ENCODE measurements around the gene GATA3. TPM values are rescaled to one million over a fixed set of nuclear protein-coding genes. Genes with fewer than 3 reads are reported as not detected.

The GATA3 gene
- total and polyA plus RNA-seq, 12 donors: 1.1 to 3.2 (median 1.4) TPM

GRCh38 chr10:8036506-8037198, 17.8 kb upstream of the GATA3 start:
- DNase-seq: no peak
- Histone ChIP-seq H3K36me3 (no peaks in the 10 kb centered on the region), H3K4me1 (peaks cover 0 to 40% (median 23%) of the 10 kb centered on the region in 9 donors), H3K27me3 (peaks cover 48 to 100% (median 98%) of the 10 kb centered on the region in 7 donors), H3K27ac (no peak overlapping the region), H3K4me3 (no peak overlapping the region), H3K9me3 (no peaks in the 10 kb centered on the region)
- TF ChIP-seq, protein P1, sequence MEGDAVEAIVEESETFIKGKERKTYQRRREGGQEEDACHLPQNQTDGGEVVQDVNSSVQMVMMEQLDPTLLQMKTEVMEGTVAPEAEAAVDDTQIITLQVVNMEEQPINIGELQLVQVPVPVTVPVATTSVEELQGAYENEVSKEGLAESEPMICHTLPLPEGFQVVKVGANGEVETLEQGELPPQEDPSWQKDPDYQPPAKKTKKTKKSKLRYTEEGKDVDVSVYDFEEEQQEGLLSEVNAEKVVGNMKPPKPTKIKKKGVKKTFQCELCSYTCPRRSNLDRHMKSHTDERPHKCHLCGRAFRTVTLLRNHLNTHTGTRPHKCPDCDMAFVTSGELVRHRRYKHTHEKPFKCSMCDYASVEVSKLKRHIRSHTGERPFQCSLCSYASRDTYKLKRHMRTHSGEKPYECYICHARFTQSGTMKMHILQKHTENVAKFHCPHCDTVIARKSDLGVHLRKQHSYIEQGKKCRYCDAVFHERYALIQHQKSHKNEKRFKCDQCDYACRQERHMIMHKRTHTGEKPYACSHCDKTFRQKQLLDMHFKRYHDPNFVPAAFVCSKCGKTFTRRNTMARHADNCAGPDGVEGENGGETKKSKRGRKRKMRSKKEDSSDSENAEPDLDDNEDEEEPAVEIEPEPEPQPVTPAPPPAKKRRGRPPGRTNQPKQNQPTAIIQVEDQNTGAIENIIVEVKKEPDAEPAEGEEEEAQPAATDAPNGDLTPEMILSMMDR (IDR thresholded peaks at IDR 0.05): no peak
- intact Hi-C loops (cut with DNase I): no loop called here
- 4 to 11% methylated on average over 18 of the region's 18 CpGs for WGBS, 2 donors
- ATAC-seq: no peak

DNA sequence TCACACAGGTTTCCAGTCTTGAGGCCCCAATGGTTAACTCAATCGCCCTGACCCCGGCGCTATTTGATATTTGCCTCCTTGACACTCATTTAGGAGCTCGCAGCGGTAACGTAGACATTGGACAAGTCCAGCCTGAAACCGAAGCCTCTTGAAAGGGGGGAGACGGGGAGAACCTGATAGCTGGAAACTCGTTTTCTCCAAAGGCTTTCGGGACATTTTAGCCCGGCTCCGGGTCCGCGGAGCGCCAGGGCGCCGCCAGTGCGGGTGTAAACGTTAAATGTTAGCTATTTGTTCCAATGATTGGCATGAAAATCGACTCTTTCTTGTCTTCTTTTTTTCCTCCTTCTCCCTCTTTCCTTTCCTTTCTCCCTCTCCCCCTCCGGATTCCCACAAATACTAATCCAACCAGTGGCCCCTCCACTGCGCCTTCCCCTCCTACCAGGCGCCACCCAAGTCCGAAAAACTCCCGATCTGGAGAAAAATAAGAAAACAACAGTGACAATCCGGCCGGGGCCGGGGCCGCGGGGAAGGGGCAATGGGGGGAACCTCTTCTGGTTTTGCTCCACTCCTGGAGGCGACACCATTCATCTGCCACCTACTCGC, 17.2 kb upstream of the GATA3 start:
- WGBS, 2 donors: 4 to 6% methylated on average over 32 of the region's 32 CpGs
- Histone ChIP-seq H3K9me3 (no peaks in the 10 kb centered on the region), H3K36me3 (no peaks in the 10 kb centered on the region), H3K27me3 (peaks cover 50 to 100% (median 99%) of the 10 kb centered on the region in 7 donors), H3K4me1 (peaks cover 0 to 40% (median 23%) of the 10 kb centered on the region in 9 donors), H3K4me3 (no peak overlapping the region), H3K27ac (no peak overlapping the region)
- ATAC-seq (no peak), DNase-seq (no peak)
- TF ChIP-seq, protein P1 (IDR thresholded peaks at IDR 0.05): no peak
- intact Hi-C loops (cut with DNase I): no loop called here

GRCh38 chr10:8037941-8038894, 16.3 kb upstream of the GATA3 start:
- 6 to 10% methylated on average over 22 of the region's 22 CpGs for WGBS, 2 donors
- TF ChIP-seq, protein P1 (IDR thresholded peaks at IDR 0.05): no peak
- H3K27ac ChIP-seq: no peak overlapping the region
- H3K4me3 ChIP-seq: no peak overlapping the region
- no peaks in the 10 kb centered on the region for H3K9me3 ChIP-seq
- H3K27me3 ChIP-seq: peaks cover 57 to 100% (median 100%) of the 10 kb centered on the region in 7 donors
- ATAC-seq (no peak), DNase-seq (no peak)
- peaks cover 0 to 43% (median 24%) of the 10 kb centered on the region in 9 donors for H3K4me1 ChIP-seq
- intact Hi-C loops (cut with DNase I): no loop called here
- H3K36me3 ChIP-seq: no peaks in the 10 kb centered on the region

DNA sequence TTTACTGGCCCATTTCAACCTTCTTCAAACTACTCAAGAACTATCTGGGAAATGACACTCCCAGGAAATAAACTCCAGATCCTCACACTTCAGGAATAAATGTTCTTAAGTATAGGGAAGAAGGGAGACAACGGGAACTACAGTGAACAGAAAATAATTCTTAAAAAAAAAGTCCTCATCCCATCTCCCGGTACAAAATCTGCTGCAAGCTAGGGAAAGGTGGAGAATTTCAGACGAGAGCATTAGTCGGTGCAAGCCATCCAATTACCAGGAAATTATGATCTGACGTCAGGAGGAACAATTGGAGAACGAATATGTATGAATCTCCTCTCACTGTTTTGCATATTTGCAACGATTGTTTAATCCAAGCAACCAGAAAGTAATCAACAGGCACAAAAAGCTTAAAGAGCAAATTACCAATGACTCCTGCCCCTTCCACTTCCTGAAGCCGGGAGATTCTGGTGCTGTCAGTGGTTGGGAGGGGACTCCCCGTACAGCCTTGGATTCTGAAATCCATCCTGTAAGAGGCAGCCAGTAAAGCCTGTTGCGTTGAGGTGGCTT, 15.1 kb upstream of the GATA3 start:
- H3K27me3 ChIP-seq: peaks cover 58 to 100% (median 100%) of the 10 kb centered on the region in 7 donors
- 4 to 5% methylated on average over 10 of the region's 10 CpGs for WGBS, 2 donors
- H3K4me1 ChIP-seq: peaks cover 0 to 40% (median 16%) of the 10 kb centered on the region in 9 donors
- no peaks in the 10 kb centered on the region for H3K36me3 ChIP-seq
- no peaks in the 10 kb centered on the region for H3K9me3 ChIP-seq
- ATAC-seq (no peak), DNase-seq (no peak)
- intact Hi-C loops (cut with DNase I): no loop called here
- H3K4me3 ChIP-seq: no peak overlapping the region
- no peak overlapping the region for H3K27ac ChIP-seq
- TF ChIP-seq, protein P1 (IDR thresholded peaks at IDR 0.05): no peak
